HFFc6 (cell line): Measurements from ENCODE around the gene ABCA9. TPM values are rescaled to one million over a fixed set of nuclear protein-coding genes. Genes with fewer than 3 reads are reported as not detected.

ENCODE experiments used
- DNase-seq: peaks from one replicate; pipeline ENCODE4 v3.0.0-alpha.2; 2018
- H3K27ac Mint-ChIP-seq: 2 replicates; pipeline ENCODE4 v1.8.0; 2020; ENCODE audit warnings: mild to moderate bottlenecking, mixed read lengths
- H3K27me3 Mint-ChIP-seq: 2 replicates; pipeline ENCODE4 v1.8.0; 2021; ENCODE audit warnings: mild to moderate bottlenecking, moderate library complexity, mixed read lengths; ENCODE audit not compliant: insufficient read depth
- H3K36me3 Mint-ChIP-seq: 2 replicates; pipeline ENCODE4 v1.8.0; 2021; ENCODE audit warnings: low read depth, mixed read lengths
- H3K4me1 Mint-ChIP-seq: 2 replicates; pipeline ENCODE4 v1.8.0; 2020; ENCODE audit warnings: low read depth, mixed read lengths
- H3K4me3 Mint-ChIP-seq: 2 replicates; pipeline ENCODE4 v1.8.0; 2020; ENCODE audit warnings: mild to moderate bottlenecking, moderate library complexity, mixed read lengths
- H3K9me3 Mint-ChIP-seq: 2 replicates; pipeline ENCODE4 v1.8.0; 2020; ENCODE audit warnings: mild to moderate bottlenecking, mixed read lengths
- total RNA-seq, 6 experiments: library from RNA; stranded (reverse); fragmentation: NEBNext Ultra II Directional; extraction: Animal tissue kit (Norgen Biotek cat#: 25700); gene quantifications; 2 replicates in 1 of 6; 3 replicates in 5 of 6; pipeline ENCODE4 v1.2.3, GENCODE V29; 2021
- TF ChIP-seq, protein P1 (sequence below): fragments of 200-600 bp; sonication (generic); IDR thresholded peaks from 2 replicates; pipeline ENCODE4 v1.5.0; 2021; ENCODE audit warnings: antibody characterized with exemption, mild to moderate bottlenecking

The ABCA9 gene
- total RNA-seq, 6 experiments from 2014 or later: not detected

DNA sequence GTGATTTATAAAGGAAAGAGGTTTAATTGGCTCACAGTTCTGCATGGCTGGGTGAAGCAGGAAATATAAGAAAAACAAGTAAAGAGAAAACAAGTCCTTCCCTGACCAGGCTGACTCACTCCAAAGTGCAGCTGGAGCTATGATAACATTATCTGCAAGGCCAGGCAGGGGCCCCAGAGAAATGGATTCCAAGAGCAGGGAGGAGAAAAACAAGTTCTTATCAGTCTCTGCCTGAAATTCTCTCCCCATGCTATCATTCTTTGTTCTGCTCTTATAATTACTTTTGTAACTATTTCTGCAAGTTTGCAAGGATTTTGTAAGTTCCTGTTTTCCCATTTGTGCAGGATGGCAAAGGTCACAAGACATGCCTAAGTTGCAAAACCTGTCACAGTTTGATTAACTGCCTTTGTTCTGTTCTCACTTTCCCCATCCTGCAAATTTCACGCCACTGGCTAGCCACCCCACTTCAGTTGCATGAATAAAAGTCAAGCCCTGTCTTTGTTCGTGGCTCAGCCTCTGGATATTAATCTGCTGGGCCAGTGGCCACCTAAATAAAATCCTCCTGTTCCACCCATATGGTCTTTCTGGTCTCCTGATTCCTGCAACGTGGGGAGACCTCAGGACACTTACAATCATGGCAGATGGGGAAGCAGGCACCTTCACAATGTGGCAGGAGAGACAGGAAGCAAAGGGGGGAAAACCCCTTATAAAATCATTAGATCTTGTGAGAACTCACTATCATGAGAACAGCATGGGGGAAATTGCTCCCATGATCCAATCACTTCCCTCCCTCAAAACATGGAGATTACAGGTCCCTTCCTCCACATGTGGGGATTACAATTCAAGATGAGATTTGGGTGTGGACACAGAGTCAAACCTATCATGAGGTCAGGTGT is 13.1 kb downstream of the ABCA9 start:
- no peaks in the 10 kb centered on the region for H3K4me1 Mint-ChIP-seq
- H3K27ac Mint-ChIP-seq: no peak overlapping the region
- no peaks in the 10 kb centered on the region for H3K36me3 Mint-ChIP-seq
- peaks cover 22% of the 10 kb centered on the region for H3K9me3 Mint-ChIP-seq
- DNase-seq: peak; percentile 8
- TF ChIP-seq, protein P1, sequence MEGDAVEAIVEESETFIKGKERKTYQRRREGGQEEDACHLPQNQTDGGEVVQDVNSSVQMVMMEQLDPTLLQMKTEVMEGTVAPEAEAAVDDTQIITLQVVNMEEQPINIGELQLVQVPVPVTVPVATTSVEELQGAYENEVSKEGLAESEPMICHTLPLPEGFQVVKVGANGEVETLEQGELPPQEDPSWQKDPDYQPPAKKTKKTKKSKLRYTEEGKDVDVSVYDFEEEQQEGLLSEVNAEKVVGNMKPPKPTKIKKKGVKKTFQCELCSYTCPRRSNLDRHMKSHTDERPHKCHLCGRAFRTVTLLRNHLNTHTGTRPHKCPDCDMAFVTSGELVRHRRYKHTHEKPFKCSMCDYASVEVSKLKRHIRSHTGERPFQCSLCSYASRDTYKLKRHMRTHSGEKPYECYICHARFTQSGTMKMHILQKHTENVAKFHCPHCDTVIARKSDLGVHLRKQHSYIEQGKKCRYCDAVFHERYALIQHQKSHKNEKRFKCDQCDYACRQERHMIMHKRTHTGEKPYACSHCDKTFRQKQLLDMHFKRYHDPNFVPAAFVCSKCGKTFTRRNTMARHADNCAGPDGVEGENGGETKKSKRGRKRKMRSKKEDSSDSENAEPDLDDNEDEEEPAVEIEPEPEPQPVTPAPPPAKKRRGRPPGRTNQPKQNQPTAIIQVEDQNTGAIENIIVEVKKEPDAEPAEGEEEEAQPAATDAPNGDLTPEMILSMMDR: no peak
- no peak overlapping the region for H3K4me3 Mint-ChIP-seq
- H3K27me3 Mint-ChIP-seq: no peaks in the 10 kb centered on the region

DNA sequence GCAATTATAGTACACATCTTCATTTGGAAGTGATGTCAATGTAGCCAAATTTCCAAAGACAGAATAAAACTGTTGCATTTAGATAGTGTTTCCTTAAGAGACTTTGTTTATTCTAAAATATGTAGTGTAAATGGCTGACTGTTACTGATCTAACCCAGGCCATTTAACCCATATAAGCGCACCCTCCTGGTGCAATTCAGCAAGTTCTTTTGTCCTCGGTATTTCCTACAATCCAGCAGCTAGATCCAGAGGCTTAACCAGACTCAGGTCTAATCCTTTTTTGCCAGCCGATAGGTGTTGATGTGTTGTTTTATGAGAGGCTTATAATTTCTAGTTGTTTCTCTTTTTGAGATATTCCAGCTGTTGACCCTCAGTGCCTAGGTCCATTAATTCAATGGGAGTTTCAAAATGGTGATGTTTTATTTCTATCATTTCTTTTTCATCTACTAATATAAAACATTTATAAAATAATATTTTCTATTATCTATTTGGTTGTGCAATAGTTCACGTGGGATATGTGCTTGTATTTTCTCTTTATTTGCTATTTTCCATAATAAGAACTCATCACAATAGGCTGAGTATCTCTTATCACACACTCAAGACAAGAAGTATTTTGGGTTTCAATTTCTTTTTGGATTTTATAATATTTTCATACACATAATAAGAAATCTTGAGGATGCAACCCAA is 14.5 kb downstream of the ABCA9 start:
- peaks cover 25% of the 10 kb centered on the region for H3K9me3 Mint-ChIP-seq
- no peak overlapping the region for H3K27ac Mint-ChIP-seq
- TF ChIP-seq, protein P1: no peak
- H3K4me1 Mint-ChIP-seq: no peaks in the 10 kb centered on the region
- DNase-seq: no peak
- H3K36me3 Mint-ChIP-seq: no peaks in the 10 kb centered on the region
- no peaks in the 10 kb centered on the region for H3K27me3 Mint-ChIP-seq
- no peak overlapping the region for H3K4me3 Mint-ChIP-seq

DNA sequence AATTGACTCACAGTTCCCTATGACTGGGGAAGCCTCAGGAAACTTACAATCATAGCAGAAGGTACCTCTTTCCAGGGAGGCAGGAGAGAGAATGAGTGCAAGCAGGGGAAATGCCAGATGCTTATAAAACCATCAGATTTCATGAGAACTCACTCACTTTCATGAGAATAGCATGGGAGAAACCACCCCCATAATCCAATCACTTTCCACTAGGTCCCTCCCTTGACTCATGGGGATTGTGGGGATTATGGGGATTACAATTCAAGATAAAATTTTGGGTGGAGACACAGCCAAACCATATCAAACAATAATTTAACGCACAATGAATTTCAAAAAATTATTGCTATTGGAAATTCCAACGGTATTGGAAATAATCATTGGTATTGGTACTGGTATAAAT is 15.1 kb downstream of the ABCA9 start:
- Mint-ChIP-seq H3K4me1 (no peaks in the 10 kb centered on the region), H3K36me3 (no peaks in the 10 kb centered on the region), H3K4me3 (no peak overlapping the region), H3K27ac (no peak overlapping the region), H3K27me3 (no peaks in the 10 kb centered on the region), H3K9me3 (peaks cover 21% of the 10 kb centered on the region)
- TF ChIP-seq, protein P1: no peak
- DNase-seq: no peak

DNA sequence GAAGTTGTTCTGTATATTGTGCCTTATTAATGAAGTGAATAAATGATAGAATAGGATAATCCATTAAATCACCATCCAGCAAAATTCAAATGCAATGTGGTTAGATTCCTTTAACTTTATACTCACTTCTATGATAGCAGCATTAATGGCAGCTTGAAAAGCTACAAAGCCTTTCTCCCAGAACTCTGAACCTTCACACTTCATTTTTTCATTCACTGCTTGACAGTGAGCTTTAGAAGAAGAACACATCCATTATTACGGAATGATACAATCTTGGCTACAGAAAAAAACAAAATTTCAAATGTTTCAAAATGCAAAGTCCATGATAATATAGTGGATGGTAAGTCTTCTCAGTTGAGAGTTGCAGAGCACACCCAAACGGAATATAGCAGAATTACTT is 16.4 kb downstream of the ABCA9 start:
- Mint-ChIP-seq H3K36me3 (no peaks in the 10 kb centered on the region), H3K27ac (no peak overlapping the region), H3K27me3 (no peaks in the 10 kb centered on the region), H3K4me1 (no peaks in the 10 kb centered on the region), H3K9me3 (peaks cover 34% of the 10 kb centered on the region), H3K4me3 (no peak overlapping the region)
- TF ChIP-seq, protein P1: no peak
- no peak for DNase-seq

DNA sequence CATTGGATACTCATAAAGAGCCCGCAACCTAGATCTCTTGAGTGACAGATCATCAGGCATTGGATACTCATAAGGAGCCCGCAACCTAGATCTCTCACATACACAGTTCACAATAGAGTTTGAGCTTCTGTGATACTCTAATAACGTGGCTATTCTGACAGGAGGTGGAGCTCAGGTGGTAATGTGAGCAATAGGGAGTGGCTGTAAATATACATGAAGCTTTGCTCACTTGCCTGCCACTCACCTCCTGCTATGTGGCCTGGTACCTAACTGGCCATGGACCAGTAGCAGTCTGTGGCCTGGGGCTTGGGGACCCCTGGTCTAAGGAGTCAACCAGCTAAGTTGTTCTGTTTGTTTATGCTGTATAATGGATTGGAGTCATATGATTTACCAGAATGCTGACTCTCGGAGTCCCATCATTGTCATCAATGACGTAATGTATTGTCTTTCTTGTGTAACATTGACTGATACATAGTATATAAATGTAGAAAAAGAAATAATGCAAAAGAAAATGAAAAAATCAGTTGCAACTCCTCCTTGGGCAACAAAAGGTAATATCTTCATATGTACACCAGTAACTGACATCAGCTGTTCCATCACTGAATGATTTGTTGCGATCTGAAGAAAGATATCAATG is 17.5 kb downstream of the ABCA9 start:
- no peaks in the 10 kb centered on the region for H3K36me3 Mint-ChIP-seq
- TF ChIP-seq, protein P1: no peak

More for the DNA sequence above, 17.5 kb downstream of the ABCA9 start:
- Mint-ChIP-seq H3K9me3 (peaks cover 38% of the 10 kb centered on the region), H3K27me3 (no peaks in the 10 kb centered on the region), H3K27ac (no peak overlapping the region), H3K4me3 (no peak overlapping the region), H3K4me1 (no peaks in the 10 kb centered on the region)
- no peak for DNase-seq
